Body of pancreas (tissue), 4 donors: Measurements from ENCODE around the gene STXBP3. TPM values are rescaled to one million over a fixed set of nuclear protein-coding genes. Genes with fewer than 3 reads are reported as not detected.

Experiments used
- ATAC-seq: fragments of 150-250 bp; one replicate; pipeline ENCODE4 v1.9.1; 2016
- DNase-seq, 4 donors: peaks; one replicate each; pipeline ENCODE4 v3.0.0-alpha.2; 2019
- H3K27ac ChIP-seq, 4 donors: fragments of 200-600 bp; sonication (generic); 1 replicate in 3 of 4; 2 replicates in 1 of 4; pipeline versions ENCODE4 v1.5.1 to v1.6.1; 2016 to 2019; ENCODE audit warnings: mild to moderate bottlenecking in 1 of 4, mixed read lengths in 1 of 4, moderate library complexity in 1 of 4
- H3K27me3 ChIP-seq, 2 donors: fragments of 200-600 bp; sonication (generic); one replicate each; pipeline ENCODE4 v1.6.0; 2016; ENCODE audit warnings: mild to moderate bottlenecking in 1 of 2
- H3K36me3 ChIP-seq, 2 donors: fragments of 200-600 bp; sonication (generic); replicated peaks in 1 of 2; 2 replicates each; pipeline ENCODE4 v1.5.1; 2016; ENCODE audit warnings: low read depth in 2 of 2; ENCODE audit not compliant: insufficient read depth in 1 of 2
- H3K4me1 ChIP-seq: fragments of 200-600 bp; sonication (generic); one replicate; pipeline ENCODE4 v1.6.0; 2016
- H3K4me3 ChIP-seq, 2 donors: fragments of 200-600 bp; sonication (generic); 1 replicate in 1 of 2; 2 replicates in 1 of 2; pipeline ENCODE4 v1.5.1; 2016 to 2019
- H3K9me3 ChIP-seq, 3 donors: fragments of 200-600 bp; sonication (generic); 1 replicate in 2 of 3; 2 replicates in 1 of 3; pipeline ENCODE4 v1.5.1; 2016
- CTCF ChIP-seq, 7 experiments: fragments of 450-650 bp in 4 of 7; fragments of 200-600 bp in 3 of 7; sonication (generic) in 3 of 7; IDR thresholded peaks; one replicate each; pipeline ENCODE4 v1.5.1; 2016 to 2019; ENCODE audit warnings: antibody characterized with exemption in 7 of 7
- POLR2A ChIP-seq, 3 donors: fragments of 450-650 bp; IDR thresholded peaks; one replicate each; pipeline ENCODE4 v1.6.1; 2016; ENCODE audit warnings: antibody characterized with exemption in 3 of 3, mild to moderate bottlenecking in 2 of 3
- WGBS, 2 donors: methylation state at CpG; one replicate each; pipeline ENCODE4 v1.1.5; 2017; 5-methylcytosine and 5-hydroxymethylcytosine counted together
- intact Hi-C: fragments of 100-400 bp; cut with DNase I; formaldehyde crosslinking; loops from one replicate; pipeline ENCODE4 v1.15.1; 2023
- total RNA-seq, 2 donors: library from RNA; depleted of rRNA; stranded (reverse); fragments of >200 nt; gene quantifications; one replicate each; pipeline ENCODE4 v1.1.0, GENCODE V29; 2016

The STXBP3 gene
- total RNA-seq, 2 donors from 2014 or later = 39.6 to 83.0 TPM

GRCh38 chr1:108803548-108803947, 57.1 kb downstream of the STXBP3 start:
- no peak for DNase-seq
- H3K9me3 ChIP-seq = no peaks in the 10 kb centered on the region
- H3K4me1 ChIP-seq = no peaks in the 10 kb centered on the region
- H3K36me3 ChIP-seq = peaks cover 0 to 11% of the 10 kb centered on the region in 2 donors
- 90 to 94% methylated on average over 11 of the region's 11 CpGs for WGBS, 2 donors
- H3K27ac ChIP-seq = no peak overlapping the region
- H3K4me3 ChIP-seq = no peak overlapping the region
- ATAC-seq = no peak
- intact Hi-C loops = no loop called here
- TF ChIP-seq CTCF (IDR thresholded peaks at IDR 0.05) (no peak), POLR2A (IDR thresholded peaks at IDR 0.05) (no peak)
- H3K27me3 ChIP-seq = no peaks in the 10 kb centered on the region

- H3K4me1 ChIP-seq = no peaks in the 10 kb centered on the region
- no peak for ATAC-seq
- no peaks in the 10 kb centered on the region for H3K27me3 ChIP-seq
- no peak overlapping the region for H3K4me3 ChIP-seq
- no peak for DNase-seq
- 87% methylated on average over 4 of the region's 4 CpGs for WGBS, 2 donors
- no peaks in the 10 kb centered on the region for H3K9me3 ChIP-seq
- no peak overlapping the region for H3K27ac ChIP-seq
- intact Hi-C loops = no loop called here
- TF ChIP-seq CTCF (IDR thresholded peaks at IDR 0.05) (no peak), POLR2A (IDR thresholded peaks at IDR 0.05) (no peak)
- H3K36me3 ChIP-seq = peaks cover 0 to 5% of the 10 kb centered on the region in 2 donors
Measured at GRCh38 chr1:108808438-108808837, 62.0 kb downstream of the STXBP3 start.

GRCh38 chr1:108811611-108812010, 65.1 kb downstream of the STXBP3 start:
- intact Hi-C loops = no loop called here
- no peak for TF ChIP-seq CTCF (IDR thresholded peaks at IDR 0.05)
- H3K4me1 ChIP-seq = peaks cover 16% of the 10 kb centered on the region
- no peak overlapping the region for H3K4me3 ChIP-seq
- H3K27me3 ChIP-seq = no peaks in the 10 kb centered on the region
- peaks cover 0 to under 1% of the 10 kb centered on the region in 2 donors for H3K36me3 ChIP-seq
- WGBS, 2 donors = 95% methylated on average over 3 of the region's 3 CpGs
- ATAC-seq (no peak), DNase-seq (no peak)
- H3K27ac ChIP-seq = no peak overlapping the region
- no peaks in the 10 kb centered on the region for H3K9me3 ChIP-seq

GRCh38 chr1:108813326-108813725, 66.9 kb downstream of the STXBP3 start:
- H3K27ac ChIP-seq = no peak overlapping the region
- no peaks in the 10 kb centered on the region for H3K36me3 ChIP-seq
- DNase-seq (no peak), ATAC-seq (no peak)
- WGBS, 2 donors = 78 to 88% methylated on average over 2 of the region's 2 CpGs
- intact Hi-C loops = no loop called here
- H3K27me3 ChIP-seq = no peaks in the 10 kb centered on the region
- H3K4me1 ChIP-seq = peaks cover 22% of the 10 kb centered on the region
- no peak for TF ChIP-seq POLR2A (IDR thresholded peaks at IDR 0.05)
- no peak for TF ChIP-seq CTCF (IDR thresholded peaks at IDR 0.05)
- no peaks in the 10 kb centered on the region for H3K9me3 ChIP-seq
- no peak overlapping the region for H3K4me3 ChIP-seq

GRCh38 chr1:108814343-108815125, 68.1 kb downstream of the STXBP3 start:
- TF ChIP-seq CTCF (IDR thresholded peaks at IDR 0.05) (no peak), POLR2A (IDR thresholded peaks at IDR 0.05) (no peak)
- intact Hi-C loops = no loop called here
- Histone ChIP-seq H3K27ac (peak overlapping the region in 1 of 4 donors; percentile 5), H3K36me3 (no peaks in the 10 kb centered on the region), H3K4me1 (peaks cover 22% of the 10 kb centered on the region), H3K27me3 (no peaks in the 10 kb centered on the region), H3K9me3 (no peaks in the 10 kb centered on the region), H3K4me3 (no peak overlapping the region)
- ATAC-seq (no peak), DNase-seq (no peak)
- 54 to 68% methylated on average over 4 of the region's 4 CpGs for WGBS, 2 donors
